ENCODE measurements around the gene NAV2.

DNA sequence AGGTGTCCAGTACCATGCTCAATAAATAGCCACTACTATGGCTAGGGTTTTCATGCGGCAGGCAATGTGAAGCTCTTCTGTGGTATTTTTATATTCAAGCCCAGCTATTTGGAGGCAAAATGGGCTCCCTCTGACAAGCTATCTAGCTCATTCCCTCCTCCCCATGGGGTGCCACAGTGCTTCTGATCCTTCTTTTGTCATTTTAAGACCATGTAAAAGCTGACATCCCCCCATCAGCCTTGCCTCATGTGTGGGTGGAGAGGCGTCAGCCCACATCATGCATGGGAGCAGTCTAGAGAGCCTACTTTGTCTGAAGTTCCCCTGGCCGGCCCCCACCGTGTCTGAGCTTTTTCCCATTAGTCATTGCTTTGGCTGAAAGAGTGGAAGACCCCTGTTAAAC is 59.8 kb downstream of the NAV2 start:
- TF ChIP-seq POLR2A (IDR thresholded peaks at IDR 0.05; ENCODE audit: low read length) = no peak
- TF ChIP-seq GATA1 (IDR thresholded peaks at IDR 0.05; ENCODE audit: low read depth, low read length) = no peak

All from erythroblast (primary cell).